H9 (cell line): Measurements from ENCODE around the gene KANSL3. TPM values are rescaled to one million over a fixed set of nuclear protein-coding genes. Genes with fewer than 3 reads are reported as not detected.

Source experiments
- DNase-seq: peaks from one replicate; pipeline ENCODE4 v3.0.0-alpha.2; 2017
- H2AFZ ChIP-seq: one replicate; pipeline ENCODE4 v1.6.1; 2013; ENCODE audit warnings: mild to moderate bottlenecking, low read length, control low read depth, moderate library complexity
- H2AK5ac ChIP-seq: 2 replicates; pipeline ENCODE4 v1.6.1; 2013; ENCODE audit warnings: low read length, control low read depth, mixed read lengths; ENCODE audit not compliant: insufficient read length
- H2BK120ac ChIP-seq: one replicate; pipeline ENCODE4 v1.6.1; 2013; ENCODE audit warnings: low read depth, mild to moderate bottlenecking, low read length, control low read depth, inconsistent platforms; ENCODE audit not compliant: poor library complexity, severe bottlenecking
- H2BK12ac ChIP-seq: 2 replicates; pipeline ENCODE4 v1.6.1; 2013; ENCODE audit warnings: low read length, control low read depth, mixed read lengths, low read depth; ENCODE audit not compliant: insufficient read length
- H2BK15ac ChIP-seq: 2 replicates; pipeline ENCODE4 v1.6.1; 2013; ENCODE audit warnings: low read depth, low read length, control low read depth
- H2BK20ac ChIP-seq: one replicate; pipeline ENCODE4 v1.6.1; 2013; ENCODE audit warnings: low read depth, mild to moderate bottlenecking, low read length, control low read depth, inconsistent platforms; ENCODE audit not compliant: poor library complexity, severe bottlenecking
- H2BK5ac ChIP-seq: 2 replicates; pipeline ENCODE4 v1.6.1; 2013; ENCODE audit warnings: low read length, control low read depth, mixed read lengths; ENCODE audit not compliant: insufficient read length
- H3K14ac ChIP-seq: 2 replicates; pipeline ENCODE4 v1.6.1; 2013; ENCODE audit warnings: low read length, control low read depth; ENCODE audit not compliant: insufficient read depth
- H3K18ac ChIP-seq: 2 replicates; pipeline ENCODE4 v1.6.1; 2013; ENCODE audit warnings: low read depth, mild to moderate bottlenecking, mixed read lengths, low read length, control low read depth; ENCODE audit not compliant: insufficient read length
- H3K23ac ChIP-seq: 2 replicates; pipeline ENCODE4 v1.6.1; 2013; ENCODE audit warnings: low read length, control low read depth, mixed read lengths, low read depth; ENCODE audit not compliant: insufficient read length
- H3K23me2 ChIP-seq: 2 replicates; pipeline ENCODE4 v1.6.1; 2013; ENCODE audit warnings: low read depth, mild to moderate bottlenecking, mixed read lengths, low read length, control low read depth; ENCODE audit not compliant: insufficient read length, poor library complexity, severe bottlenecking
- H3K27ac ChIP-seq: 2 replicates; pipeline ENCODE4 v1.5.1; 2013; ENCODE audit warnings: low read length, control low read depth, mixed read lengths, low read depth; ENCODE audit not compliant: insufficient read length
- H3K27me3 ChIP-seq: 2 replicates; pipeline ENCODE4 v1.6.1; 2013; ENCODE audit warnings: low read length, control low read depth, inconsistent platforms; ENCODE audit not compliant: insufficient read depth
- H3K4ac ChIP-seq: 2 replicates; pipeline ENCODE4 v1.6.1; 2013; ENCODE audit warnings: low read depth, mild to moderate bottlenecking, control low read depth, inconsistent platforms, low read length, moderate library complexity
- H3K4me1 ChIP-seq: 2 replicates; pipeline ENCODE4 v1.6.1; 2013; ENCODE audit warnings: low read length, control low read depth, inconsistent platforms; ENCODE audit not compliant: insufficient read depth
- H3K4me2 ChIP-seq: 2 replicates; pipeline ENCODE4 v1.6.1; 2013; ENCODE audit warnings: low read length, control low read depth, mixed read lengths; ENCODE audit not compliant: insufficient read length, insufficient read depth
- H3K56ac ChIP-seq: 2 replicates; pipeline ENCODE4 v1.6.1; 2013; ENCODE audit warnings: low read depth, mild to moderate bottlenecking, mixed read lengths, low read length, control low read depth; ENCODE audit not compliant: insufficient read length
- H3K79me1 ChIP-seq: 2 replicates; pipeline ENCODE4 v1.6.1; 2013; ENCODE audit warnings: low read depth, mild to moderate bottlenecking, moderate library complexity, low read length, control low read depth, inconsistent platforms; ENCODE audit not compliant: insufficient read depth, poor library complexity, severe bottlenecking
- H3K79me2 ChIP-seq: 2 replicates; pipeline ENCODE4 v1.6.1; 2013; ENCODE audit warnings: low read length, control low read depth, inconsistent platforms; ENCODE audit not compliant: insufficient read depth
- H3K9ac ChIP-seq: 2 replicates; pipeline ENCODE4 v1.6.1; 2013; ENCODE audit warnings: low read length, control low read depth, mixed read lengths; ENCODE audit not compliant: insufficient read length; ENCODE audit errors: extremely low read depth
- H3K9me3 ChIP-seq: one replicate; pipeline ENCODE4 v1.6.1; 2013; ENCODE audit warnings: low read depth, low read length, inconsistent platforms; ENCODE audit not compliant: control insufficient read depth
- H3T11ph ChIP-seq: one replicate; pipeline ENCODE4 v1.6.1; 2013; ENCODE audit warnings: mild to moderate bottlenecking, low read length, control low read depth, inconsistent platforms
- H4K20me1 ChIP-seq: one replicate; pipeline ENCODE4 v1.6.1; 2013; ENCODE audit not compliant: control insufficient read depth, insufficient read length, insufficient read depth
- H4K5ac ChIP-seq: 2 replicates; pipeline ENCODE4 v1.6.1; 2013; ENCODE audit warnings: low read depth, mild to moderate bottlenecking, mixed read lengths, low read length, control low read depth; ENCODE audit not compliant: insufficient read length
- H4K8ac ChIP-seq: replicated peaks from 2 replicates; pipeline ENCODE4 v1.6.1; 2013; ENCODE audit warnings: low read length, control low read depth, mixed read lengths, low read depth; ENCODE audit not compliant: insufficient read length
- H4K91ac ChIP-seq: 2 replicates; pipeline ENCODE4 v1.6.1; 2013; ENCODE audit warnings: low read depth, mild to moderate bottlenecking, moderate library complexity, mixed read lengths, low read length, control low read depth; ENCODE audit not compliant: insufficient read length
- H3K27ac Mint-ChIP-seq, 3 experiments: 2 replicates in 2 of 3; 3 replicates in 1 of 3; pipeline ENCODE4 v1.8.0; 2020 to 2021; ENCODE audit warnings: mixed read lengths in 3 of 3, mild to moderate bottlenecking in 1 of 3, moderate library complexity in 1 of 3
- H3K27me3 Mint-ChIP-seq: 2 replicates; pipeline ENCODE4 v1.8.0; 2021; ENCODE audit warnings: low read depth, mild to moderate bottlenecking, moderate library complexity, mixed read lengths
- H3K36me3 Mint-ChIP-seq, 3 experiments: 2 replicates in 2 of 3; 3 replicates in 1 of 3; pipeline ENCODE4 v1.8.0; 2020 to 2021; ENCODE audit warnings: low read depth in 3 of 3, mixed read lengths in 3 of 3; ENCODE audit not compliant: insufficient read depth in 1 of 3
- H3K4me1 Mint-ChIP-seq, 2 experiments: 2 replicates each; pipeline ENCODE4 v1.8.0; 2020; ENCODE audit warnings: mixed read lengths in 2 of 2
- H3K4me3 Mint-ChIP-seq, 2 experiments: 2 replicates in 1 of 2; 3 replicates in 1 of 2; pipeline ENCODE4 v1.8.0; 2020 to 2021; ENCODE audit warnings: mild to moderate bottlenecking in 2 of 2, mixed read lengths in 2 of 2, moderate library complexity in 1 of 2
- H3K9me3 Mint-ChIP-seq, 2 experiments: 2 replicates in 1 of 2; 3 replicates in 1 of 2; pipeline ENCODE4 v1.8.0; 2020; ENCODE audit warnings: mild to moderate bottlenecking in 2 of 2, mixed read lengths in 2 of 2, moderate library complexity in 1 of 2
- WGBS: extraction: QIAGEN DNeasy Blood & Tissue Kit; methylation state at CpG from one replicate; pipeline ENCODE4 v1.1.7; 2013; ENCODE audit warnings: missing lambda C conversion rate, low lambda C conversion rate, mixed read lengths; ENCODE audit not compliant: insufficient read length; ENCODE audit errors: extremely low coverage; 5-methylcytosine and 5-hydroxymethylcytosine counted together
- total RNA-seq: library from RNA; stranded (reverse); gene quantifications from 2 replicates; pipeline ENCODE4 v1.2.1, GENCODE V29; 2021
- TF ChIP-seq, protein P1 (sequence below): fragments of 200-600 bp; sonication (generic); conservative IDR thresholded peaks from 3 replicates; pipeline ENCODE4 v1.8.0; 2021; ENCODE audit warnings: antibody characterized with exemption, mild to moderate bottlenecking

The KANSL3 gene
- total RNA-seq, 1 experiment from 2014 or later: 35.7 TPM

DNA sequence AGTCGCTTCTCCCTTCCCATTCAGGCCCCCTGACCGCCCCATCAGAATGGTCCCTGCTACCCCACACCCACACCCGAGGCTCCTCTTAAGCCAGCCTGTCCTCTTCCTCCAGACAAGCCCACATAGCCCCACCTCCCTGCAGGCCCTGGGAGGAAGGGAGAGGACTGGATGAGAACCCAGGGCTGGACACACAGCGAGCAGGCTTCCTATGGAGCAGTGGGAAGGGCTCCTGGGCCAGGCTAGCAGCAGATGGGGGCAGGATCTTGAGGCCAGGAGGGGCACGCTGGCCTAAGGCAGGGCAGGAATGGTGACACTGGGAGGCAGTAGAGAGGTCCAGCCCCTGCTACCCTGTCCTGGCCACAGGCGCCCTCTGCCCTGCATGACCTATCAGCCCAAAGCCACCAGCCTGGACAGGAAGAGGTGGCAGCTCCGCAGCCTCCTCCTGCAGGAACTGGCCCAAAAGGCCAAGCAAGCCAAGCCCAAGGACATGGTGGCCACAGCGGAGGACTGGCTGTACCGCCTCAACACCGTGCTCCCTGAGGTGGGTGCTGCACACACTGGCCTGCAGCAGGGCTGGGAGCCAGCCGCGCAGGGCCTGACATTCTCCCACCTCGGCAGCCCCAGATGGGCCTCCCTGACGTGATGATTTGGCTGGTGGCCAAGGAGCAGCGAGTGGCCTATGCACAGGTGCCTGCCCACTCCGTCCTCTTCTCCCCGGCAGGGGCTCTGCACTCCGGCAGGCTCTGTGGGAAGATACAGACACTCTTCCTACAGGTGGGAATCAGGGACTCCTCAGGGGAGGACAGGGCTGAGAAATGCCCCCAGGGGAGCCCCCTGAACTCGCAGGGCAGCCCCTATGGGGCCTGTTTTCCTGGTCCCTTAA is 47.7 kb upstream of the KANSL3 start:
- no peak overlapping the region for H2BK12ac ChIP-seq
- no peaks in the 10 kb centered on the region for H3K23me2 ChIP-seq
- H3K79me2 ChIP-seq: no peaks in the 10 kb centered on the region
- no peak overlapping the region for H4K5ac ChIP-seq
- TF ChIP-seq, protein P1, sequence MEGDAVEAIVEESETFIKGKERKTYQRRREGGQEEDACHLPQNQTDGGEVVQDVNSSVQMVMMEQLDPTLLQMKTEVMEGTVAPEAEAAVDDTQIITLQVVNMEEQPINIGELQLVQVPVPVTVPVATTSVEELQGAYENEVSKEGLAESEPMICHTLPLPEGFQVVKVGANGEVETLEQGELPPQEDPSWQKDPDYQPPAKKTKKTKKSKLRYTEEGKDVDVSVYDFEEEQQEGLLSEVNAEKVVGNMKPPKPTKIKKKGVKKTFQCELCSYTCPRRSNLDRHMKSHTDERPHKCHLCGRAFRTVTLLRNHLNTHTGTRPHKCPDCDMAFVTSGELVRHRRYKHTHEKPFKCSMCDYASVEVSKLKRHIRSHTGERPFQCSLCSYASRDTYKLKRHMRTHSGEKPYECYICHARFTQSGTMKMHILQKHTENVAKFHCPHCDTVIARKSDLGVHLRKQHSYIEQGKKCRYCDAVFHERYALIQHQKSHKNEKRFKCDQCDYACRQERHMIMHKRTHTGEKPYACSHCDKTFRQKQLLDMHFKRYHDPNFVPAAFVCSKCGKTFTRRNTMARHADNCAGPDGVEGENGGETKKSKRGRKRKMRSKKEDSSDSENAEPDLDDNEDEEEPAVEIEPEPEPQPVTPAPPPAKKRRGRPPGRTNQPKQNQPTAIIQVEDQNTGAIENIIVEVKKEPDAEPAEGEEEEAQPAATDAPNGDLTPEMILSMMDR: peak; percentile 50
- no peak overlapping the region for H3K56ac ChIP-seq
- H3T11ph ChIP-seq: no peak overlapping the region
- H2BK15ac ChIP-seq: no peak overlapping the region
- Mint-ChIP-seq H3K4me1 (peaks cover 6 to 12% of the 10 kb centered on the region in 2 experiments; a peak in 3 of 4 replicates), H3K4me3 (no peak overlapping the region), H3K27ac (0 out of 7 replicates have a peak overlapping the region, but pooled peaks of 1 of the 3 experiments have one; percentile 37), H3K36me3 (no peaks in the 10 kb centered on the region), H3K9me3 (no peaks in the 10 kb centered on the region), H3K27me3 (no peaks in the 10 kb centered on the region; the same call in 1 of the 2 replicates)
- H3K27ac ChIP-seq: no peak overlapping the region
- H3K4me1 ChIP-seq: no peaks in the 10 kb centered on the region
- no peak overlapping the region for H3K18ac ChIP-seq
- H2AFZ ChIP-seq: no peak overlapping the region
- no peak overlapping the region for H3K9ac ChIP-seq
- WGBS: no CpG with 5 or more reads among the region's 19 CpGs
- no peak overlapping the region for H2BK120ac ChIP-seq
- no peak overlapping the region for H2AK5ac ChIP-seq
- no peaks in the 10 kb centered on the region for H3K27me3 ChIP-seq
- DNase-seq: peak; percentile 82
- H3K4ac ChIP-seq: no peak overlapping the region
- H2BK20ac ChIP-seq: no peak overlapping the region
- H4K91ac ChIP-seq: no peak overlapping the region
- H4K8ac ChIP-seq: no peak overlapping the region
- H3K4me2 ChIP-seq: no peak overlapping the region
- H3K79me1 ChIP-seq: no peaks in the 10 kb centered on the region
- H2BK5ac ChIP-seq: no peak overlapping the region
- no peak overlapping the region for H3K23ac ChIP-seq
- H3K14ac ChIP-seq: no peak overlapping the region
- no peaks in the 10 kb centered on the region for H3K9me3 ChIP-seq
- no peaks in the 10 kb centered on the region for H4K20me1 ChIP-seq
